RWPE1 (cell line): ENCODE results near the gene CD177.
A peak's percentile ranks its signal among the peaks of the same experiment; 100 is the strongest.

Source experiments
- CTCF ChIA-PET: fragments of 350-600 bp; sonication (Branson Sonifier 250); formaldehyde crosslinking; extraction: SDS; loops from one replicate; lab custom pipeline; 2021; lab: Yijun Ruan, JAX
- POLR2A ChIA-PET: fragments of 400-600 bp; formaldehyde crosslinking; extraction: SDS; loops from one replicate; lab custom pipeline; 2020; ENCODE audit warnings: antibody characterized with exemption; ENCODE audit not compliant: low non-redundant PET; lab: Yijun Ruan, JAX
- DNase-seq: peaks from one replicate; pipeline ENCODE4 v3.0.0; 2012; ENCODE audit warnings: low spot score
- H3K27ac ChIP-seq: fragments of 450-650 bp; 2 replicates; pipeline ENCODE4 v1.5.1; 2017
- TF ChIP-seq, protein P1 (sequence below): fragments of 450-650 bp; conservative IDR thresholded peaks from 2 replicates; pipeline ENCODE4 v1.5.1; 2017; ENCODE audit warnings: low read depth, mild to moderate bottlenecking

CD177 gene, protein sequence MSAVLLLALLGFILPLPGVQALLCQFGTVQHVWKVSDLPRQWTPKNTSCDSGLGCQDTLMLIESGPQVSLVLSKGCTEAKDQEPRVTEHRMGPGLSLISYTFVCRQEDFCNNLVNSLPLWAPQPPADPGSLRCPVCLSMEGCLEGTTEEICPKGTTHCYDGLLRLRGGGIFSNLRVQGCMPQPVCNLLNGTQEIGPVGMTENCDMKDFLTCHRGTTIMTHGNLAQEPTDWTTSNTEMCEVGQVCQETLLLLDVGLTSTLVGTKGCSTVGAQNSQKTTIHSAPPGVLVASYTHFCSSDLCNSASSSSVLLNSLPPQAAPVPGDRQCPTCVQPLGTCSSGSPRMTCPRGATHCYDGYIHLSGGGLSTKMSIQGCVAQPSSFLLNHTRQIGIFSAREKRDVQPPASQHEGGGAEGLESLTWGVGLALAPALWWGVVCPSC

DNA sequence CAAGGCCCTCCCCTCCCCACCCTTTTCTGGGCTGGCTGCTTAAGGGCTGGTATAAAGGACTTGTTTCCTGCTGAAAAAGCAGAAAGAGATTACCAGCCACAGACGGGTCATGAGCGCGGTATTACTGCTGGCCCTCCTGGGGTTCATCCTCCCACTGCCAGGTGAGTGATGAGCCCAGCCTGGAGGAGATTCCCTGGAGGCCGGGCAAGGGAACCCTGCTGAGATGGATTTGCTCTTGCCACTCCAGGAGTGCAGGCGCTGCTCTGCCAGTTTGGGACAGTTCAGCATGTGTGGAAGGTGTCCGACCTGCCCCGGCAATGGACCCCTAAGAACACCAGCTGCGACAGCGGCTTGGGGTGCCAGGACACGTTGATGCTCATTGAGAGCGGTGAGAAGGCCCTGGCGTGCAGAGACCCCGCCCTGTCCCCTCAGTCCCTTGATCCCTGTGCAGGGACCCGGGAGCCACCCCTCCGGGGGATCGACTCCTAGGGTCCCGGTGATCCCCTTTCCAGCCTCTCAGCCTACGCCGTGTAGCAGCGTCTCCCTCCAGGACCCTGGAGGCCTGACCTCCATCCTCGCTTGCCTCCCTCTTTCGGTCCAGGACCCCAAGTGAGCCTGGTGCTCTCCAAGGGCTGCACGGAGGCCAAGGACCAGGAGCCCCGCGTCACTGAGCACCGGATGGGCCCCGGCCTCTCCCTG, at the start of gene CD177:
TSS of gene CD177 (plus strand) at position 81 of the 699 bp plus-strand sequence. CDS start at position 110, 29 bp downstream.
- ChIA-PET POLR2A (no interaction called here), CTCF (no interaction called here)
- TF ChIP-seq, protein P1, sequence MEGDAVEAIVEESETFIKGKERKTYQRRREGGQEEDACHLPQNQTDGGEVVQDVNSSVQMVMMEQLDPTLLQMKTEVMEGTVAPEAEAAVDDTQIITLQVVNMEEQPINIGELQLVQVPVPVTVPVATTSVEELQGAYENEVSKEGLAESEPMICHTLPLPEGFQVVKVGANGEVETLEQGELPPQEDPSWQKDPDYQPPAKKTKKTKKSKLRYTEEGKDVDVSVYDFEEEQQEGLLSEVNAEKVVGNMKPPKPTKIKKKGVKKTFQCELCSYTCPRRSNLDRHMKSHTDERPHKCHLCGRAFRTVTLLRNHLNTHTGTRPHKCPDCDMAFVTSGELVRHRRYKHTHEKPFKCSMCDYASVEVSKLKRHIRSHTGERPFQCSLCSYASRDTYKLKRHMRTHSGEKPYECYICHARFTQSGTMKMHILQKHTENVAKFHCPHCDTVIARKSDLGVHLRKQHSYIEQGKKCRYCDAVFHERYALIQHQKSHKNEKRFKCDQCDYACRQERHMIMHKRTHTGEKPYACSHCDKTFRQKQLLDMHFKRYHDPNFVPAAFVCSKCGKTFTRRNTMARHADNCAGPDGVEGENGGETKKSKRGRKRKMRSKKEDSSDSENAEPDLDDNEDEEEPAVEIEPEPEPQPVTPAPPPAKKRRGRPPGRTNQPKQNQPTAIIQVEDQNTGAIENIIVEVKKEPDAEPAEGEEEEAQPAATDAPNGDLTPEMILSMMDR, result no peak
- no peak within 1 kb of the TSS for H3K27ac ChIP-seq
- DNase-seq, result no peak

DNA sequence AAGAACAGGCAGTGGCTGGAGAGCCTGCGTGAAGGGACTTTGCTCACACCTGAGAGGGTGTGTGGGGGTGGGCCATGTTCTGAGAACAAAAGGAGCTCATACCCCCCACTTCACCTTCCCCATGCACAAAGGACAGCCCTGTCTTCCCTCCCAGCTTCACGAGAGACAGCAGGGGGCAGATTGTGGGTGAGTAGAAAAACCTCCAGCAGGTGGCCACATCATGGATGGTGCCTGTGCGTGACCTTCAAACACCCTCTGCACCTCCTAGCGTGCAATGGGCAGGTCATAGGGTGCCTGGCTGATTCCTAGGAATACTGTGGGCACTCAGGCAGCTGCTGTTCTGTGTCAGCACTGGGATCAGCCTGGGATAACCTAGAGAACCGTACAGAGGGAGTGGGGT, 47.8 kb upstream of the CD177 start:
- TF ChIP-seq, protein P1, result no peak

DNA sequence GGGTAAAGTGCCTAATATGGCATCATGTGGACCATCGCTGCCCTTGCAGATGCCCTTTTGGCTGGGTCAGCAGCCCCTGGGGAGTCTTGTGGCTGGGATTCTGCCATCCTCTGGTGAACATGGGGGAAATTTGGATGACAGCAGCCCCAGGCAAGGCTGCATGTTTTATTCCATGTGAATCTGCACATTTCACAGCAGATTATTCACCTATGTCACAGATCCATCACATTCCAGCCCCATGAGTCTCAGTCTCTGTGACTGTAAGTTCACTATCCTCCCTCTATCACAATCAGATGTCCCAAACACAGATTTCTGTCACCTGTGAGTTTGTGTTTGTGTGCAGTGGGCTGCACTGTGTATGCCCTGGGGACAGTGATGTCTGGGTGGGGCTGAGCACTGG, 47.4 kb upstream of the CD177 start:
- H3K27ac ChIP-seq, result no peak overlapping the region
- TF ChIP-seq, protein P1, result no peak
- ChIA-PET CTCF (no interaction called here), POLR2A (no interaction called here)
- DNase-seq, result no peak

More for the DNA sequence above, 47.8 kb upstream of the CD177 start:
- ChIA-PET POLR2A (no interaction called here), CTCF (interaction anchor here (0.7 kb wide), 1 partner anchor 92 kb away, joined by 3 read pairs; no protein-coding TSS in a partner anchor)
- H3K27ac ChIP-seq, result no peak overlapping the region
- no peak for DNase-seq

GRCh38 chr19:43308244-43308815, 45.2 kb upstream of the CD177 start:
- POLR2A ChIA-PET, result no interaction called here
- CTCF ChIA-PET, result no interaction called here
- TF ChIP-seq, protein P1, result no peak
- no peak overlapping the region for H3K27ac ChIP-seq
- DNase-seq, result no peak

DNA sequence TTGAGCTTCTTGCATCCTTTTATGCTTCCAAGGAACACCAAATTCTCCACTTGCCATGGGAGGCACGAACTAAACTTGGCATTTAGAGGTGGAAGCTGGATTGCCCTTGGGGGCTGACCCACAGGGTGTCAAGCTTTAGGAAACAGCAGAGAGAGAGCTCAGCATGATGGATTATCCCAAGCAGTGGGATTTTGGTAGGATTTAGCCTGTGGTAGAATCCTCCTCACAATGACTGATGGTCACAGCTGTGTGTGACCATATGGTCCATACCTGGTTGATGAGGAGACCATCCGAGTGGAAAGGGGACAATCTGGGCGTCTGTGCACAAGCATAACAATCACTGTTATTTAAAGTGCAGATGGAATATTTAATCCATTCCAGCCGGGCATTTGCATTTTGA, 44.0 kb upstream of the CD177 start:
- TF ChIP-seq, protein P1, result no peak
- no peak for DNase-seq
- no peak overlapping the region for H3K27ac ChIP-seq
- CTCF ChIA-PET, result no interaction called here
- POLR2A ChIA-PET, result no interaction called here

- TF ChIP-seq, protein P1, result no peak
- no peak overlapping the region for H3K27ac ChIP-seq
- ChIA-PET CTCF (no interaction called here), POLR2A (no interaction called here)
- peak; percentile 17 for DNase-seq
Measured at GRCh38 chr19:43310221-43310620, 43.3 kb upstream of the CD177 start.
